ENCODE measurements around the gene IL1RL1.

The IL1RL1 gene

GRCh38 chr2:102310964-102311640 is at the start of gene IL1RL1:
TSS of gene IL1RL1 (plus strand) at chr2:102311563. CDS start at chr2:102338265, 26,702 bp downstream.
- DNase-seq = no peak

DNA sequence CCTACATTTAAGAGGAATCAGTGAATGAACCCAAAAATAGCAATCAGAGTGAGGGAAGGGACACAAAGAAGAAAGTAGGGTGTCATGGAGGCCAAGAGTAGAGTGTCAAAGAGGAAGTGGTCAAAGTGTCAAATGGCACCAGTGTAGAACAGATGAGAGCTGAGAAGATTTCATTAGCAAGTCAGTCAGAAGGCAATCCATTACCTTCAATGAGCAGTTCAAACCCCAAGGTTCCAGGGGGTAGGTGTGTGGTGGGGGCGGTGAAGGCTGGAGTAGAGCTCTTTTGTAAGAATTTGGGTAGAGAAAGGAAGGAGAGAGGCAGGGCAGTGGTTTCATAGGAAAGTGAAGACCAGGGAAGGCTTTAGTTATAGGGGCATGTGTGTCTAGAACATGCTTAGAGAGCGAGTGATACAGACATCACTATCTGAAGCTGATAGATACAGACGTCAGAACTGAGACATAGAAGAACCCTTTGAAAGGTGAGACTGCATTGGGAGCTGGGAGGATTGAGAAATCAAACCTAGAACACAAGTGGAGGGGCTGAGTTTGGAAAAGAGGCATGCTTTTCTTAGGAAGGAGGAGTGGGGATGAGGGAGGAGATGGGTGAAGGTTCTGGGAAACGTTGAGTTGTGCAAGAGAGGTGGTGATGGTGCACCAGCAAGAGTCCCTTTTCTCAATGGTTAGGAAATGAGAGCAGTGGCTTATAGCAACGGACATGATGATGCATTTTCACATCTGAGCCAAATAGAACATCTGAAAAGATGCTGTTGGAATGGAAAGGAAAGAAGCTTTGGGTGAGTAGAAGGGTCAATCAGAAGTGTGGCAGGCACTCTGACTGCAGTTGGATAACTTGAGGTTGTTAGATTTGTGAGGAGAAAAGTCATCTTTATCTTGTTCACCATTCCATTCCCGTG is 48.9 kb upstream of the IL1RL1 start:
- DNase-seq = no peak

- DNase-seq = no peak
Observed at GRCh38 chr2:102264952-102265351, 46.4 kb upstream of the IL1RL1 start.

DNA sequence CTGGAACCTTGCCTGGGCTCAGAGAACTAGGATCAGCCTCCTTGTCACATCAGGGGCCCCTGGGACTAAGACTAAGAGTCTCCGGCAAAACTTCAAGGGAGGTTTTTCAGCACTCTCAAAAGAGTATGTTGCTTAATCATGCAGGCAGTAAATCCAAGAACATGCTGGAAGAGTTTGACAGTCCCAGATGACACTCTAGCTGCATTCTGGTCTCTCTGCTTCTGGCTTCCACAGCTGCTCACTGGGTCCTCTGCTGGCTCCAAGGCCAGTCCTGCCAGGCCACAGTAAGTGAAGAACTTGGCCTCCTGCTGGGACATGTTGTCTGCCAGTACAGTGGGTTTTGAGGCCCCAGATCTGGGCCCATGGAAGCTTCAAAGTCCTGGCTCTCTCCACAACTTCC is 45.2 kb upstream of the IL1RL1 start:
- no peak for DNase-seq

DNA sequence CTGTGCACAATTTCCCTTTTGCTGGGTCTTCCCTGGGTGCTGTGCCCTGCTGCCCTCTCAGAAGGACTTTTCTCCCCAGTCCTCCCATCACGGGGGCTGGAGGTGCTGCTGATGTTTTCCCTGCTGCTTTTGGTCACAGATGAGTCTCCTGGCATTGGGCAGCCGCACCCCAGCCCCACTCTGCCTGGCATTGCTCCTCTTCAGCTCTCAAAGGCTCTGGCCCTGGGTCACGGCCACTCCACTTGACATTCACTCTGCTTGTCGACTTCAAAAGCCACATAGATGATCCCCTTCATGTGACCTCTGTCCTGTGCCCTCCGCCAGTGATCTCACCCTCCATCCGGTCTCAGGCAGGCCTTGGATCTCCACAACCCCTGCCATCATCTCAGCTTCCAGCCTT is 43.6 kb upstream of the IL1RL1 start:
- no peak for DNase-seq

GRCh38 chr2:102268510-102269199 is 42.7 kb upstream of the IL1RL1 start:
- no peak for DNase-seq

- DNase-seq = no peak
Observed at GRCh38 chr2:102269200-102269524, 42.2 kb upstream of the IL1RL1 start.

- DNase-seq = no peak
Observed at GRCh38 chr2:102271844-102272243, 39.5 kb upstream of the IL1RL1 start.

GRCh38 chr2:102273619-102274211 is 37.6 kb upstream of the IL1RL1 start:
- DNase-seq = no peak

- no peak for DNase-seq
Observed at GRCh38 chr2:102276549-102277201, 34.7 kb upstream of the IL1RL1 start.

DNA sequence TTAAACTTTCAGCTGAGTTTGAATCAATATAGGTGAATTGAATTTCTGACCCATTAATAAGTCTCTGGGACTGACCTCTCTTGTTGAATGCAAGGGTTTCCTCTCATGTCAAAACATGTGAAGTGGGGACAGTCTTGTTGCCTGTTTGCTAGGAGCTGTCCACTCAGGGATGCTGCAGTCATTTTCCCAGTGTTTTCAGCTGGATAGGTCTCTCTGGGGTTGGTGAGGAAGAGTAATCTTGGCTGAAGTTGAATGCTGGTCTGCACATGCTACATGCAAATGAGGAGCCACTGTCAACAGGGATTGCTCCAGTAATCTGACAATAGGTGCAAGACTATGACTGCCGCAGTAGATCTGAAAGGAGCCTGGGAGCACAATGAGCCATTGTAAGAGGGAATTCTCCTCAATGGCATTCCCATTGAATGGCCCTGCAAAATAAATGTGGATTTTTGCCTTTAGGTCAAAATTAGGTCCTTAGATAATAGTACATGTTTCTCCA is 34.1 kb upstream of the IL1RL1 start:
- no peak for DNase-seq

DNA sequence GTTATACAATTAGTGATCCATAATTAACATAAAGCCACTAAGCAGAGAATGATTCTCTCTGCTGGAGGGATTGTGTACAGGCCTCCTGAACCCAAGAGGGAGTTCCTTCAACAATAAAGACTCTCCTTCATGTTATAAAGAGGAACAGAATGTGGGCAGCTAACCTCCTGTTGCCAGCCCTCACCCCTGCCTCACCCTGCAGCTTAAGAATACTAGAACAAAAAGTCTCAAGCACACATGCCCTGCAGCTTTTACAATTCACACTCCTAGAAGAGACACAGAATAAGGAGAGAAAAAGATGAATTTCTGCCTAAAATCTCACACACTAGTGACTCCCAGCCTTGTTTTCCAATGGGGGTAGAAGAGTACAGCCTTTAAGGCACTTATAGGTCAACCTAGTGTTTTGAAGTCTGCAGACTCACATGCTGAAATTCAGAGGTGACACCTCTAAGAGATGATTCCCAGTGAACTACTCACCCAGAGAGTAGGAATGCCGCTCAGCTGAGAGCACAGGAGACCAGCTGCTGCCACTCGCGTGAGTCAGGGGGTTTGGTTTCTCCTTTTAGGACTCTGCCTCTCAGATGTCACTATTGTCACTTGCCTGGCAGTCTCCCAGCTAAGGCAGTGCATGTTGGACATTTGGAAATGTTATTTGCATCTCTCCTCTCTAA is 32.5 kb upstream of the IL1RL1 start:
- DNase-seq = no peak

DNA sequence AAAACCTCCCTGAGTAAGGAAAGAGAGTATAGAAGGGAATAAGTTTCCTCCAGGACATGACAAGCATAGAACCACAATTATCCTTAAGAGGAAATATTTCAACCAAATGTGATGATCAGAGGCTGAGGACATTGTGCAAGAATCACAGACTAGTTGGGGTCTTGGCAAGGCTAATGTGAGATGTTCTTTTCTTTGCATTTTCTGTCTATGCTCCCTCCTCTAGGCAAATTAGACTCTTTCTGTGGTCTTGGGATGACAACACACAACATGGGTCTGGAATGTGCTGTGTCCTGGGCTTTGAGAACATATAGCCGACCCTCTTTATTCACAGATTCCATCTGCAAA is 32.0 kb upstream of the IL1RL1 start:
- no peak for DNase-seq

DNA sequence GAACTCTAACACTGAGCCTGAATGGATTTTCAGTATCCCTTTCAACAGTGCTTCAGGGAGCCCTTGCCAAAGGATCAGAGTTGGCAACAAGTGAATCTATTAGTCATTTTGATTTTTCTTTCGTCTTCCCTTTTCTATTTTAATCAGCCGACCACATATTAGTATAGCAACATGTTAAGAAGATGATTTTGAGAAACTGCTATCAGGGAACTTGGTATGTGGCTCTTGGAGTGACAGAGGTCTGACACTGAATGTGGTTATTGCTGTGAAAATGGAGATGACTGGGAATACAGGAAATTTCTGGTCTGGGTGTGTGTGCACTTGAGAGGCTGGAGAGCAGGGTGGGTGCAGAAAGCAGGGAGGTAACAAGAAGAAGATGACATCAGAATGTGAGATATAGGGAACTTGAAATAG is 28.7 kb upstream of the IL1RL1 start:
- no peak for DNase-seq

- no peak for DNase-seq
Observed at GRCh38 chr2:102283996-102284395, 27.4 kb upstream of the IL1RL1 start.

DNA sequence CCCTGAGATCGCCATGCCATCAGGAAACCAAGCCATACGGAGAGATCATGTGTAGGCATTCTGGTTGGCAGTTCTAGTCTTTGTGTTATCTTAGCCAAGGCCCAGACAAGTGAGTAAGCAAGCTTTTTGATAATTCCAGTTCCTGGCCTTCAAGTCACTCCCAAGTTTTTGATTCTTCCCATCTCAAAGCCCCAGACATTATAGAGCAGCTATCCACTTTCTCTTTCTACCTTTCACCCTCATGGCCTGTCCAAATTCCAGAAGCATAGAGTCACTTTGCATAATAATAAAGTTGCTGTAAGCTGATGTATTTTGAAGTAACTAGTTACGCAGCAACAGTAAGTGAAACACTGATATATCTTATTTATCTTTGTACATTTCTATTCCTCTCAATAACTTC is 26.8 kb upstream of the IL1RL1 start:
- no peak for DNase-seq

- no peak for DNase-seq
Observed at GRCh38 chr2:102285368-102285767, 26.0 kb upstream of the IL1RL1 start.

GRCh38 chr2:102286041-102286440 is 25.3 kb upstream of the IL1RL1 start:
- no peak for DNase-seq

- DNase-seq = no peak
Observed at GRCh38 chr2:102289129-102289528, 22.2 kb upstream of the IL1RL1 start.

DNA sequence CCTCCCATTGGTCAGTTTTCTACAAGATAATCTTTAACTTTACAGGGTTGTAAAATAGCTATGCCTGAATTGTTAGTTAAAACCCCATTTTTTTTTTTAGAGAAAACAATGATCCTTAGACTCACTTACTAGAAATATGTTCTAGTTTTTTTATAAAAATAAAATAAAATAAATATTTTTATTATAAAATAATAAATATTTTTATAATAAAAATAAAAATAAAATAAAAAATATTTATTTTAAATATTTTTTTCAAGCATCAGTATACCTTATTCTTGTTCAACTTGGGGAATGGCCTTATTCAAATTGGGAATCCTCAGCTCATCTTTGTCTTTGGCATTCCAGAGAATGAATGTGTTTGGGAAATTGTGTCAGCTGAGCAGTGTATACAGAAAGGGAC is 20.8 kb upstream of the IL1RL1 start:
- no peak for DNase-seq

DNA sequence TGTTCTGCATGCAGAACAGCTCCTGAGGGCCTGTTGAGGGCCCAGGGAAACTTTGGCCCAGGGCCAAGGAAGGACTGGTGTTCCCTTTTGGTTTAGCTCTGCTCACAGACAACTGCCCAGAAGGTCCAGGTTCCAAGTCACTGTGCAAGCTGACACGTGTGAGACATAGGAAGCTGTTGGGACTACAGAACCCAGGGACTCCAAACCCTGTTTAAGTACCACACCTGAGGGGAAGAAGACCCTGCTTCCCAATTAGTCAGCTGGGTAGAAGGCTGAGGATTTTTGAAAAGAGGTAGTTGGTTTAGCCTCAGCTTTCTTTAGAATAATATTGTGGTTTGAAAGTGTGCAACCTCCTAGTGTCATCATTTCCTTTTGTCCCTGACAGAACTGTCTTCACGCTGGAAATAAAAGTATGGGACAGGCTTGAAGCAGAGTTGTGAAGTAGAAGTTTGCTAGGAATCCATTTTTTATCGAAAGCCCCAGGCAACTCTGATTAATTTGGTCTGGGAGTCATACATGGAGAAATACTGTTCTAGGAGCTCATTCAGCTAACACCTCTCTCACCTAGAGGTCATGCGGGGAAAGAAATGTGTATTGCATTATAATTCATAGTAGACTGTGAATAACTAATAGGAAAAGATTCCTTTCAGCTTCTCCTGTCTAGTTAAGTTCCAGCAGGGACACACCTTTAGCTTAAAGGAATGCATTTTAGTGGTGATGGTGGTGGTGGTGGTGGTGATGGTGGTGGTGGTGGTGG is 19.9 kb upstream of the IL1RL1 start:
- no peak for DNase-seq
